Stimulated activated CD8-positive, alpha-beta memory T cell treated with anti-CD3 and anti-CD28 coated beads, Interleukin-12 subunit alpha, Interleukin-12 subunit beta, amount 100 ng/mL, for 24 hours (primary cell): Measurements from ENCODE around the gene PARP6.

Experiments used
- DNase-seq: peaks from one replicate; pipeline ENCODE4 v3.0.0-alpha.2; 2020; ENCODE audit errors: extremely low read depth

Gene PARP6

GRCh38 chr15:72198356-72199204 lies 73.8 kb downstream of the PARP6 start:
- no peak for DNase-seq

GRCh38 chr15:72197460-72198355 lies 74.6 kb downstream of the PARP6 start, which contains the start of gene GRAMD2A:
TSS of gene GRAMD2A (minus strand) at chr15:72197787.
- DNase-seq: no peak

GRCh38 chr15:72197041-72197459 lies 75.3 kb downstream of the PARP6 start:
- DNase-seq: no peak

- no peak for DNase-seq
These were observed 75.8 kb downstream of the PARP6 start for GRCh38 chr15:72196409-72197040.

GRCh38 chr15:72195101-72195511 lies 77.2 kb downstream of the PARP6 start:
- DNase-seq: no peak

- DNase-seq: no peak
These were observed 78.4 kb downstream of the PARP6 start for GRCh38 chr15:72193836-72194396.

- no peak for DNase-seq
These were observed 79.9 kb downstream of the PARP6 start for GRCh38 chr15:72192416-72192815.
